Measurements from ENCODE around the gene TM9SF1.

Gene TM9SF1

GRCh38 chr14:24179294-24179960, 15.8 kb downstream of the TM9SF1 start:
- DNase-seq (ENCODE audit: low read depth in 2 of 2): no peak

- no peak for DNase-seq (ENCODE audit: low read depth in 2 of 2)
Measured at GRCh38 chr14:24178399-24179178, 16.7 kb downstream of the TM9SF1 start.

GRCh38 chr14:24177891-24178290, 17.4 kb downstream of the TM9SF1 start:
- DNase-seq (ENCODE audit: low read depth in 2 of 2): no peak

- no peak for DNase-seq (ENCODE audit: low read depth in 2 of 2)
Measured at GRCh38 chr14:24177041-24177825, 18.0 kb downstream of the TM9SF1 start.

GRCh38 chr14:24176599-24176998, 18.6 kb downstream of the TM9SF1 start:
- DNase-seq (ENCODE audit: low read depth in 2 of 2): no peak

- no peak for DNase-seq (ENCODE audit: low read depth in 2 of 2)
Measured at GRCh38 chr14:24172871-24173281, 22.4 kb downstream of the TM9SF1 start.

- DNase-seq (ENCODE audit: low read depth in 2 of 2): no peak
Measured at GRCh38 chr14:24172261-24172860, 22.9 kb downstream of the TM9SF1 start.

- peak in 1 of 2 donors; percentile 38 for DNase-seq (ENCODE audit: low read depth in 2 of 2)
Measured at GRCh38 chr14:24171422-24172260, 23.6 kb downstream of the TM9SF1 start, which contains the start of gene REC8. Gene REC8, plus strand, starts transcription at chr14:24172080. Its CDS starts 473 bp downstream, at chr14:24172553.

- no peak for DNase-seq (ENCODE audit: low read depth in 2 of 2)
Measured at GRCh38 chr14:24167469-24168114, 27.6 kb downstream of the TM9SF1 start.

GRCh38 chr14:24165785-24166184, 29.5 kb downstream of the TM9SF1 start:
- DNase-seq (ENCODE audit: low read depth in 2 of 2): no peak

- DNase-seq (ENCODE audit: low read depth in 2 of 2): no peak
Measured at GRCh38 chr14:24164518-24164991, 30.7 kb downstream of the TM9SF1 start.

- DNase-seq (ENCODE audit: low read depth in 2 of 2): no peak
Measured at GRCh38 chr14:24162093-24162492, 33.1 kb downstream of the TM9SF1 start.

GRCh38 chr14:24160850-24161804, 34.1 kb downstream of the TM9SF1 start, which contains the start of gene IRF9:
Gene IRF9, plus strand, starts transcription at chr14:24161265. Its CDS starts 880 bp downstream, at chr14:24162145.
- peak; percentile 95 to 98 for DNase-seq (ENCODE audit: low read depth in 2 of 2)

GRCh38 chr14:24160499-24160849, 34.8 kb downstream of the TM9SF1 start:
- DNase-seq (ENCODE audit: low read depth in 2 of 2): no peak

GRCh38 chr14:24159777-24160498, 35.3 kb downstream of the TM9SF1 start:
- no peak for DNase-seq (ENCODE audit: low read depth in 2 of 2)

GRCh38 chr14:24157331-24157730, 37.9 kb downstream of the TM9SF1 start:
- no peak for DNase-seq (ENCODE audit: low read depth in 2 of 2)

GRCh38 chr14:24156840-24157239, 38.4 kb downstream of the TM9SF1 start:
- DNase-seq (ENCODE audit: low read depth in 2 of 2): no peak

- no peak for DNase-seq (ENCODE audit: low read depth in 2 of 2)
Measured at GRCh38 chr14:24155100-24155499, 40.1 kb downstream of the TM9SF1 start.
